OCI-LY1 (cell line): ENCODE data around the gene SCIMP.
"Not testable (repeated sequence)": the region's sequence is repeated elsewhere in the genome, so short reads cannot be mapped to it uniquely, and the experiment has no call there.

Experiments used
- H2AFZ ChIP-seq: fragments of 200-600 bp; sonication (generic), shearing (Covaris generic); 2 replicates; pipeline ENCODE4 v1.6.0; 2014; ENCODE audit warnings: antibody characterized with exemption, mild to moderate bottlenecking, low read length
- H3F3A ChIP-seq: fragments of 200-600 bp; sonication (generic), shearing (Covaris generic); 2 replicates; pipeline ENCODE4 v1.6.0; 2014; ENCODE audit warnings: mild to moderate bottlenecking, antibody characterized with exemption, low read length, moderate library complexity; ENCODE audit not compliant: insufficient read depth
- H3K27ac ChIP-seq: fragments of 200-600 bp; sonication (generic); 2 replicates; pipeline ENCODE4 v1.5.1; 2014; ENCODE audit warnings: low read length, mixed run types, mild to moderate bottlenecking, low read depth; ENCODE audit not compliant: poor library complexity, severe bottlenecking
- H3K27me3 ChIP-seq: fragments of 200-600 bp; sonication (generic); 2 replicates; pipeline ENCODE4 v1.6.0; 2014; ENCODE audit warnings: antibody characterized with exemption, mild to moderate bottlenecking, low read length, moderate library complexity; ENCODE audit not compliant: insufficient read depth
- H3K36me3 ChIP-seq: fragments of 200-600 bp; sonication (generic); 2 replicates; pipeline ENCODE4 v1.6.1; 2014; ENCODE audit warnings: mild to moderate bottlenecking, antibody characterized with exemption, low read length, moderate library complexity, mixed read lengths; ENCODE audit not compliant: insufficient read depth
- H3K4me1 ChIP-seq: fragments of 200-600 bp; sonication (generic); 2 replicates; pipeline ENCODE4 v1.5.1; 2014; ENCODE audit warnings: mild to moderate bottlenecking, low read length, moderate library complexity; ENCODE audit not compliant: insufficient read depth, severe bottlenecking
- H3K4me2 ChIP-seq: fragments of 200-600 bp; sonication (generic), shearing (Covaris generic); 2 replicates; pipeline ENCODE4 v1.6.1; 2014; ENCODE audit warnings: low read length
- H3K4me3 ChIP-seq: fragments of 200-600 bp; sonication (generic); 2 replicates; pipeline ENCODE4 v1.5.1; 2014; ENCODE audit warnings: low read length, low read depth, mild to moderate bottlenecking, mixed read lengths; ENCODE audit not compliant: poor library complexity, severe bottlenecking
- H3K79me2 ChIP-seq: fragments of 200-600 bp; shearing (Covaris generic); 2 replicates; pipeline ENCODE4 v1.6.1; 2016; ENCODE audit warnings: mixed run types, low read length, mixed read lengths; ENCODE audit not compliant: insufficient read depth
- H3K9ac ChIP-seq: fragments of 200-600 bp; sonication (generic), shearing (Covaris generic); 2 replicates; pipeline ENCODE4 v1.6.1; 2014; ENCODE audit warnings: mild to moderate bottlenecking, low read length, mixed read lengths
- H3K9me2 ChIP-seq: fragments of 200-600 bp; sonication (generic), shearing (Covaris generic); 2 replicates; pipeline ENCODE4 v1.6.1; 2014; ENCODE audit warnings: low read depth, mild to moderate bottlenecking, low read length, mixed read lengths
- H3K9me3 ChIP-seq: fragments of 200-600 bp; shearing (Covaris generic); 2 replicates; pipeline ENCODE4 v1.6.1; 2014; ENCODE audit warnings: low read length, mixed read lengths
- H4K20me1 ChIP-seq: fragments of 200-600 bp; sonication (generic), shearing (Covaris generic); 2 replicates; pipeline ENCODE4 v1.6.0; 2016; ENCODE audit warnings: mild to moderate bottlenecking, low read length; ENCODE audit not compliant: insufficient read depth
- EZH2 ChIP-seq: fragments of 200-600 bp; sonication (generic), shearing (Covaris generic); IDR thresholded peaks from 2 replicates; pipeline ENCODE4 v1.8.0; 2017; ENCODE audit warnings: borderline replicate concordance, mixed run types, mild to moderate bottlenecking, antibody characterized with exemption, low read length, moderate library complexity, mixed read lengths
- TF ChIP-seq, protein P1 (sequence below): fragments of 200-600 bp; sonication (generic), shearing (Covaris generic); IDR thresholded peaks from 2 replicates; pipeline ENCODE4 v1.5.1; 2017; ENCODE audit warnings: mild to moderate bottlenecking, antibody characterized with exemption, low read length, moderate library complexity, mixed read lengths

Gene SCIMP

DNA sequence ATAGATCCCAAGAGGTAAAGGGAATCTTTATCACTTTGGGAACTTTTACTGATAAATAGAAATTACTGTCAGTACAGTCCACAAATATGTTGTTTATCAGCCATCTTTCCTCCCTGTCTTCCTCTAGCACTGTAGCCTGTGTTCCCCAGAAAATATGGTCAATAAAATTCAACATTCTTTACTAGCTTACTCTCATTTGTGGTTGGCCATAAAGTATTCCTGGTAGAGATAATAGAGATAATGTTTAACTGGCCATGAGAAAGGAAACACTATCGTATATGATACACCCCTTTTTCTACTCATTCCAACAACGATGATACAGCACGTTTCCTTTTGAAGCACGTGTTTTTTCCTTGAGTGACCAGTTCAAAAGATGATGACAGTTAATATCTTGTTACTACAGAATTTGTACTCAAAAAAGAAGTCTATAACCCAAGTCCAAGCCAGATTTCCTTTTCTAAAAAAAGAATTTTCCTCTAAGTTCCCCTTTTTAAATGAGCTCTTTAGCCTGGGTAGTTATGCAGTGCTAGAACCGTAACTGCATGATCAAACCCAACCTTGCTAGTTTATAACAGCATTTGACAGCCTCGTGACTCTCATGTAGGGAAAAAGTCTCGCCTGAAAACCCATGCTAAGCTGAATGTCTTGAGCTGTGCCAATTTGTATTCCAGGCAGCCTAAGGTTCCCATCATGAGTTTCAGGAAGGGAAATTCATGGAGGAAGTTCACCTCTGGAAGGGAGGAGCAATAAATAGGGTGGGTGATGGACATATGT, 68.7 kb downstream of the SCIMP start:
- not testable (repeated sequence) for H3K4me3 ChIP-seq, H3K9me3 ChIP-seq, H2AFZ ChIP-seq, H3K4me2 ChIP-seq, H3K27me3 ChIP-seq, H3F3A ChIP-seq, H3K36me3 ChIP-seq, H3K9me2 ChIP-seq, H3K9ac ChIP-seq, H3K4me1 ChIP-seq, H4K20me1 ChIP-seq, H3K27ac ChIP-seq, H3K79me2 ChIP-seq

DNA sequence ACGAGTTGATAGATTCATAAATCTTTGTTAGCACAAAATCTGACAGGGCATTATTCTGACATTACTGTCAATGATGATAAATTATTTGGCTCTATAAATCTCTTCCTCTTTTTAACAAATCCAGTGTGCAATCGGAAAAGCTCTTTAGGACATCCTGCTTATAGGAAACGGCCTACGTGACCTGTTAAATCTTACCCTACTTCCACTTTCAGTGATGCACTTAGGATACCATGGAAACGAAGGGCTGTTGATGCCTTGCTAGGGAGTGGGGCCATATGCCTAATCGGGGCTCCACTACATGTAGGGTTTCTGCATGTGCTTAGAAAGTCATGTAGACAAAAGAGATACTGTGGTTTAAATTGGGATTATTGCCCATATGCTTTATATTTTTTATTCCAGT, 70.2 kb downstream of the SCIMP start:
- Histone ChIP-seq H3K4me2 (no peak overlapping the region), H3K9me3 (peaks cover 2% of the 10 kb centered on the region; the same call in 1 of the 2 replicates), H3F3A (no peaks in the 10 kb centered on the region), H3K27ac (no peak overlapping the region), H3K9ac (no peak overlapping the region), H3K4me3 (no peak overlapping the region), H3K79me2 (no peaks in the 10 kb centered on the region), H3K4me1 (no peaks in the 10 kb centered on the region), H3K9me2 (no peaks in the 10 kb centered on the region), H3K27me3 (no peaks in the 10 kb centered on the region), H3K36me3 (no peaks in the 10 kb centered on the region; the same call in 1 of the 2 replicates), H2AFZ (no peak overlapping the region), H4K20me1 (no peaks in the 10 kb centered on the region)
- TF ChIP-seq, protein P1, sequence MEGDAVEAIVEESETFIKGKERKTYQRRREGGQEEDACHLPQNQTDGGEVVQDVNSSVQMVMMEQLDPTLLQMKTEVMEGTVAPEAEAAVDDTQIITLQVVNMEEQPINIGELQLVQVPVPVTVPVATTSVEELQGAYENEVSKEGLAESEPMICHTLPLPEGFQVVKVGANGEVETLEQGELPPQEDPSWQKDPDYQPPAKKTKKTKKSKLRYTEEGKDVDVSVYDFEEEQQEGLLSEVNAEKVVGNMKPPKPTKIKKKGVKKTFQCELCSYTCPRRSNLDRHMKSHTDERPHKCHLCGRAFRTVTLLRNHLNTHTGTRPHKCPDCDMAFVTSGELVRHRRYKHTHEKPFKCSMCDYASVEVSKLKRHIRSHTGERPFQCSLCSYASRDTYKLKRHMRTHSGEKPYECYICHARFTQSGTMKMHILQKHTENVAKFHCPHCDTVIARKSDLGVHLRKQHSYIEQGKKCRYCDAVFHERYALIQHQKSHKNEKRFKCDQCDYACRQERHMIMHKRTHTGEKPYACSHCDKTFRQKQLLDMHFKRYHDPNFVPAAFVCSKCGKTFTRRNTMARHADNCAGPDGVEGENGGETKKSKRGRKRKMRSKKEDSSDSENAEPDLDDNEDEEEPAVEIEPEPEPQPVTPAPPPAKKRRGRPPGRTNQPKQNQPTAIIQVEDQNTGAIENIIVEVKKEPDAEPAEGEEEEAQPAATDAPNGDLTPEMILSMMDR = no peak
- no peak for TF ChIP-seq EZH2

DNA sequence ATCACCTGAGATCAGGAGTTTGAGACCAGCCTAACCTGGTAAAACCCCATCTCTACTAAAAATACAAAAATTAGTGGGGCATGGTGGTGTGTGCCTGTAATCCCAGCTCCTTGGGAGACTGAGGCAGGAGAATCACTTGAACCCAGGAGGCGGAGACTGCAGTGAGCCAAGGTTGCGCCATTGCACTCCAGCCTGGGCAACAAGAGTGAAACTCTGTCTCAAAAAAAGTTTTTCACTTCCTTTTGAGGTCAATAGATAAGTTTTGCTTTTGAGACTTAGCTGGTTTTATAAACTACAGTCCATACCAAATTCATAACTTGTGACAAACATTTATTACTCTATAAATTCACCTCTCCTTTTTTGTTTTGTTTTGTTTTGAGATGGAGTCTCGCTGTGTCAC, 72.9 kb downstream of the SCIMP start:
- H3K9me3 ChIP-seq, H3K9ac ChIP-seq, H3F3A ChIP-seq, H3K4me2 ChIP-seq, H3K9me2 ChIP-seq, H3K79me2 ChIP-seq, H4K20me1 ChIP-seq, H3K4me3 ChIP-seq, H3K4me1 ChIP-seq, H3K27me3 ChIP-seq, H3K27ac ChIP-seq, H3K36me3 ChIP-seq, H2AFZ ChIP-seq: not testable (repeated sequence)

DNA sequence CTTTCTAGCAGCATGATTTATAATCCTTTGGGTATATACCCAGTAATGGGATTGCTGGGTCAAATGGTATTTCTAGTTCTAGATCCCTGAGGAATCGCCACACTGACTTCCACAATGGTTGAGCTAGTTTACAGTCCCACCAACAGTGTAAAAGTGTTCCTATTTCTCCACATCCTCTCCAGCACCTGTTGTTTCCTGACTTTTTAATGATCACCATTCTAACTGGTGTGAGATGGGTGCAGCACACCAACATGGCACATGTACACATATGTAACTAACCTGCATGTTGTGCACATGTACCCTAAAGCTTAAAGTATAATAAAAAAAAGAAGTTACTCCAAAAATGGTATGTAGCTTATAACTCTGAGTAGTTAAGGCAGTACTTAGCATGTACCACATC, 74.0 kb downstream of the SCIMP start:
- H4K20me1 ChIP-seq, H3K4me2 ChIP-seq, H3K79me2 ChIP-seq, H3F3A ChIP-seq, H3K36me3 ChIP-seq, H3K9me3 ChIP-seq, H3K9ac ChIP-seq, H3K4me3 ChIP-seq, H3K27ac ChIP-seq, H2AFZ ChIP-seq, H3K4me1 ChIP-seq, H3K27me3 ChIP-seq, H3K9me2 ChIP-seq: not testable (repeated sequence)
